Muscle of leg (tissue), 11 donors: ENCODE data around the gene STRBP. TPM values are rescaled to one million over a fixed set of nuclear protein-coding genes. Genes with fewer than 3 reads are reported as not detected.
A peak's percentile ranks its signal among the peaks of the same experiment; 100 is the strongest.

Experiments used
- DNase-seq: peaks from one replicate; pipeline ENCODE4 v3.0.0; 2013
- H3K27ac ChIP-seq: one replicate; pipeline ENCODE4 v1.5.1; 2013; ENCODE audit warnings: mild to moderate bottlenecking, low read length, control low read depth
- H3K27me3 ChIP-seq: one replicate; pipeline ENCODE4 v1.6.1; 2013; ENCODE audit warnings: low read length; ENCODE audit not compliant: control insufficient read depth, insufficient read depth
- H3K36me3 ChIP-seq: one replicate; pipeline ENCODE4 v1.6.1; 2013; ENCODE audit warnings: low read length; ENCODE audit not compliant: control insufficient read depth, insufficient read depth
- H3K4me1 ChIP-seq: one replicate; pipeline ENCODE4 v1.6.1; 2013; ENCODE audit warnings: low read length; ENCODE audit not compliant: control insufficient read depth, insufficient read depth
- H3K4me3 ChIP-seq: one replicate; pipeline ENCODE4 v1.5.1; 2013; ENCODE audit warnings: low read length, control low read depth
- H3K9me3 ChIP-seq: replicated peaks from 2 replicates; pipeline ENCODE4 v1.6.1; 2013; ENCODE audit warnings: low read depth, low read length; ENCODE audit not compliant: control insufficient read depth
- WGBS: methylation state at CpG from one replicate; pipeline ENCODE4 v1.1.5; 2013; ENCODE audit warnings: missing lambda C conversion rate; ENCODE audit not compliant: insufficient coverage; 5-methylcytosine and 5-hydroxymethylcytosine counted together
- polyA plus RNA-seq, 8 donors: library from polyadenylated mRNA; unstranded; fragments of 120-200 nt; gene quantifications; one replicate each; pipeline versions ENCODE4 v1.2.1 to v1.2.3, GENCODE V29; 2013; ENCODE audit warnings: inconsistent platforms in 1 of 8, low replicate concordance in 1 of 8; ENCODE audit not compliant: insufficient read length in 8 of 8, insufficient read depth in 1 of 8
- total RNA-seq: library from RNA; stranded (reverse); fragments of 120-200 nt; gene quantifications from one replicate; pipeline ENCODE4 v1.2.4, GENCODE V29; 2013

Gene STRBP
- total and polyA plus RNA-seq, 9 donors, result 8.2 to 14.3 (median 9.4) TPM

DNA sequence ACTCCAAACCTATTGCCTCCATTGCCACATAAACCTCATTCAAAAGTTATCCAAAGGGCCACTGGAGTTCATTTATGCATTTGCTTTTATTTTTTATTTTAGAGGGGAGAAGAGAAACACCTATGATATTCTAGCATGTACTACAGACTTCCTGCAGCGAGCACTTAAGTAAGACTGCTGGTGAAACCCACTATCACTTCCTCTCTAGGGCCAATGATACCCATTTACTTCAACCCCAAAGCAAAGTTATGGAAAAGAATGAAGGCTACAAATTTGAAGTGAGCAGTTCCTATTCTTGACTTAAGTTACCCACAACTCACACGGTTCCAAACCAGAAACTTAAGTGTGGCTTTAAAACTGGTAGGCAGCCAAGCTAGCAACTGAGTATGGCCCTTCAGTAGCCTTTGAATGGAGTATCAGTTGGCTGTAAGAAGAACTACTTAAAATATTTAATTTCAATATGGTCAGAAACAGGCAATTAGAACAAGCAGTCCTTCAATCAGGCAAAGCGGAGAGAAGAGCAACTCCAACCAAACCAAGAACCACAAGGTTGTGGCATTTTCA lies 140.8 kb downstream of the STRBP start:
- Histone ChIP-seq H3K4me1 (no peaks in the 10 kb centered on the region), H3K36me3 (peaks cover 4% of the 10 kb centered on the region), H3K27ac (no peak overlapping the region), H3K4me3 (no peak overlapping the region), H3K27me3 (no peaks in the 10 kb centered on the region), H3K9me3 (no peaks in the 10 kb centered on the region)
- no CpG with 5 or more reads among the region's 3 CpGs for WGBS
- no peak for DNase-seq

DNA sequence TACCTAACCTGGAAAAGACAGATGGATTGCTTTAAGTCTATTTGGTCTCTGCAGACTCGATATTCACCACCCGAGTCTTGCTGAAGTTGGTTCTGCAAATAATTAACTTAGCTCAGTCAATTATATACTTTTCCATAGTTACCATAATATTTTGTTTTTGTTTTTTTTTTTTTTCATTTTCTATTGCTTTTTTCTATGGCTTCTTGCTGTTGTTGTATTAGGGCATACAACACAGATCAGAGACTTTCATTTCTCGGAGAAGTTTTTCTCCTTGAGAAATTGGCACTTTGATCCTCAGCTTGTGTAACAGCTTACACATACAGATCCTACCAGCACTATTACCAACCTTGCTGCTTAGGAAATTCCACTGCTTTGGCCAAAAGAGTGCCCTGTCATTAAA lies 146.9 kb downstream of the STRBP start:
- Histone ChIP-seq H3K9me3 (no peaks in the 10 kb centered on the region), H3K36me3 (no peaks in the 10 kb centered on the region), H3K27me3 (no peaks in the 10 kb centered on the region), H3K4me3 (no peak overlapping the region), H3K4me1 (peaks cover 4% of the 10 kb centered on the region), H3K27ac (no peak overlapping the region)
- no CpG with 5 or more reads among the region's 3 CpGs for WGBS
- no peak for DNase-seq

DNA sequence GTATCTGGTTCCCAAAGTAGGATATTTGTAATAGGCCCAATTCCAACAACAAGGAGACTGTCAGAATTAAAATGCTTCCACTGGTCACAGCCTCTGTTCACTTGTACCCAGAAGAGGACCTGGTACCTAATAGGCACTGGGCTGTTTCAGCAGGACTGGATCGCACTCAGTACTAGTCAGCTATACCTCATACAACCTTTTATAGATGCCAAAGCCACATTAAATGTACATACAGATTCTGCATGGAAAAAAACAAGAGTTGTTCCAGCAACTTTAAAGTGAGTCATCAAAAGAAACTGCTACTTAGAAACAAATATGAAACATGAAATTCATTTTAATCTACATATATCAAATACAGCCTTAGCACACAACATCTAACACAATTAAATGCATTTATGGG lies 147.4 kb downstream of the STRBP start:
- H3K27me3 ChIP-seq, result no peaks in the 10 kb centered on the region
- 63% methylated on average over 1 of the region's 1 CpG for WGBS
- DNase-seq, result peak; percentile 65
- H3K9me3 ChIP-seq, result no peaks in the 10 kb centered on the region
- H3K4me1 ChIP-seq, result peaks cover 9% of the 10 kb centered on the region
- no peaks in the 10 kb centered on the region for H3K36me3 ChIP-seq
- H3K27ac ChIP-seq, result no peak overlapping the region
- no peak overlapping the region for H3K4me3 ChIP-seq

DNA sequence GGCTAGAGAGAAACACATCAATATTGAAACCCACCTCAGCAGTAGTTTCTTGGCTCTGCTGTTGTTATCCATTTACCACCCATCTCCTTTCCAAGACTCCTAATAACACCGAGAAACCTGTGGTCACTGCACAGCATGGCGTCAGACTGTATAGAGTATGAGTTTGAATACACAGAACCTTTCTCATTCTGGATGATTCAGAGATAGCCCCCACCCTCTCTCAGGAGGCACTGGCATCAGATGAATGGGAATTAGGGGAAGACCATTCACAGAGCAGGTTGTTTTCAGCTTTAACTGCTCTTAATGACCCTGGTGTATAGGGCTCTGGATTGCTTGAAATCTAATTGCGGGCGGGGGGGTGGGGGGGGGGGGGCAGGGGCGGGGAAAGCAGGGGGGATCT lies 148.3 kb downstream of the STRBP start:
- H3K4me3 ChIP-seq, result no peak overlapping the region
- peaks cover 12% of the 10 kb centered on the region for H3K4me1 ChIP-seq
- no CpG with 5 or more reads among the region's 5 CpGs for WGBS
- no peak overlapping the region for H3K27ac ChIP-seq
- no peaks in the 10 kb centered on the region for H3K27me3 ChIP-seq
- DNase-seq, result no peak
- peaks cover 4% of the 10 kb centered on the region for H3K36me3 ChIP-seq
- no peaks in the 10 kb centered on the region for H3K9me3 ChIP-seq

DNA sequence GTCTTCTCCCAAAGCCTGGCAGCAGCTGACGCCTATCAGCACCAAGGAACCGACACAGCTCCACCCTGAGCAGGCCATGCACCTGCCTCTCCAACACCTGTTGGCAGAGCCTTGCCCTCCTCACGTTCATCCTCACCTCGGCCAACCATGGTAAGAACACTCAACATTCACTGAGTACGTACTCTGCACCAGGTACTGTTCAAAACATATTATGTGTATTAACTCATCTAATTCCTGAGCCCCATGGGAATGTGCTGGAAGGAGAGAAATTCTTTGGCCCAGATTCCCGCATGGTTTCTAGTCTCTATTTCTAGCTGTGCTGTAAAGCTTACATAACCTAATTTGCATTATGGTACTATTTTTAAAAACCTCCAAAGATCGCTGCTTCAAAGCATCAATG lies 148.8 kb downstream of the STRBP start:
- H3K36me3 ChIP-seq, result peaks cover 4% of the 10 kb centered on the region
- no peak overlapping the region for H3K4me3 ChIP-seq
- no peak overlapping the region for H3K27ac ChIP-seq
- peak; percentile 64 for DNase-seq
- H3K27me3 ChIP-seq, result no peaks in the 10 kb centered on the region
- peaks cover 12% of the 10 kb centered on the region for H3K4me1 ChIP-seq
- 59% methylated on average over 2 of the region's 7 CpGs for WGBS
- H3K9me3 ChIP-seq, result no peaks in the 10 kb centered on the region

DNA sequence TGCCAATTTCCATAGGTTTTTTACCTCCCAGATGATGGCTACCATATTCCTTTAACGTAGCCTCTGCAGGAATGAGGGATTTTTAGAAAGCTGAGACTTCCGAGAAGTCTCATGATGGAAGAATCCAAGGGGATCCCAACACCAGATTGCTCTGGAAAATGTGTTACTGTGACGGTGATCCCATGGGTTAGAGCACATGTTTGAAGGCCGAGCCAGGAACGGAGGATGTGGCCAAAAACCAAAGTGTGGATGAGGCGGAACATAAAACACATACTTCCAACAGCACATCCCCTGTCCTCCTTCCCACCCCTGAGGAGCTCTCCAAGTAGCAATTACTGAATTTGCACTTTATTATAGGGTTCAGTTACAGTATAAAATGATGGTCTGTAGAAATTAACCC lies 152.3 kb downstream of the STRBP start:
- Histone ChIP-seq H3K36me3 (peaks cover 8% of the 10 kb centered on the region), H3K9me3 (no peaks in the 10 kb centered on the region), H3K4me1 (peaks cover 23% of the 10 kb centered on the region), H3K27me3 (no peaks in the 10 kb centered on the region), H3K4me3 (no peak overlapping the region), H3K27ac (no peak overlapping the region)
- WGBS, result no CpG with 5 or more reads among the region's 6 CpGs
- DNase-seq, result peak; percentile 65

DNA sequence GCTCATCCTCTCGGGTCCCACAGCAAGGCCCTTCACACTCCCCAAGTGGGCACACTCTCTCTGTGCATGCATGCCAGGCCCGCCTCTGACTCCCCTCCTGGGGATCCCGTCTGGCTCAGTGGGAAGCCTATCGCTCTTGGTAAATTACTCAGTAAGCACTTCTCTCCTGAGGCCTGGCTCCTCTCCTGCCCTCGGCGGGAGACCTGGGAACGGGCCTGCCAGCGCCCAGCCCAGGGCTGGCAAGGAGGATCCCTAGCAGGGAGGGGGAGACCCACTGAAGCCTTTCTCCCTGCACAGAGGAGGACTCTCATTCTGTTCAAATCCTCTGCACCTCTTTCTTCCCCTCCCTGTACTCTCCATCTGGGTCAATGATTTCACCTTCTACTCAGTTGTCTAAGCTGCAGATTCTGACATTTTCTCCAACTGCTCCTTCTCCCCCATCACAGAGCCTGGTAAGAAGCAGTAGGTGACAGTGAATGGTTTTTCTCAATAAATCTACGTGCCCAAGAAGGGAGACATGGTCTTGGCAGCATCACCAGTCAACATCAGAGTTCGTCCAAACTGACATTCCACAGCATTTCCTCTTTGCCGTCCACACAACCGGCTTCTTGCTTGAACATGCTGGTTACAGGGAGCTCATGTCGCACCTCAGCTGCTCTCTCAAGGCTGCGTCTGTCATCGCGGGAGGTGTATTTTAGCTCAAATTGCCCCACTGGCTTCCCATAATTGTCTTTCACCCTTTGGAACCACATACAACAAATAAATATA lies 153.1 kb downstream of the STRBP start:
- H3K27ac ChIP-seq, result no peak overlapping the region
- no peak for DNase-seq
- H3K36me3 ChIP-seq, result peaks cover 14% of the 10 kb centered on the region
- H3K4me3 ChIP-seq, result no peak overlapping the region
- H3K4me1 ChIP-seq, result peaks cover 23% of the 10 kb centered on the region
- no peaks in the 10 kb centered on the region for H3K9me3 ChIP-seq
- WGBS, result 81% methylated on average over 11 of the region's 16 CpGs
- H3K27me3 ChIP-seq, result no peaks in the 10 kb centered on the region

DNA sequence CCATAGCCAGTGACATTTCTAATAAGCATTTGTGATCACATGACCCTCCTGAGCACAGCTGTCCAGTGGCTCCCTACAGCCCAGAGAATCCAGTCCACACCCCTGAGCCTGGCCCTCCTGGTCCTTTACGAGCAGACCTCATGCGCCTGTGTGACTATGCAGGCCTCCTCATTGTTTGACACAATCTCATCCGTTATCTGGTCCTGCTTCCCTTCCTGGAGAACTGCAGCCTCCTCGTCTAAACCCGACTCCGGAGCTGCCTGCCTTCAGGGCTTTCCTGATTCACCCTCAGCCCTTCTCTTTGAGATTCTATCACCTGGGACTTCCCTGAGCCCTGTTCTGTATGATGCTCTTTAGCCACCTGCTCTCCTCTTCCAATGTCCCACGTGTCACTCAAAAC lies 155.2 kb downstream of the STRBP start:
- Histone ChIP-seq H3K27ac (no peak overlapping the region), H3K27me3 (no peaks in the 10 kb centered on the region), H3K9me3 (no peaks in the 10 kb centered on the region), H3K36me3 (peaks cover 29% of the 10 kb centered on the region), H3K4me3 (no peak overlapping the region), H3K4me1 (peaks cover 23% of the 10 kb centered on the region)
- WGBS, result 70% methylated on average over 7 of the region's 7 CpGs
- DNase-seq, result no peak

DNA sequence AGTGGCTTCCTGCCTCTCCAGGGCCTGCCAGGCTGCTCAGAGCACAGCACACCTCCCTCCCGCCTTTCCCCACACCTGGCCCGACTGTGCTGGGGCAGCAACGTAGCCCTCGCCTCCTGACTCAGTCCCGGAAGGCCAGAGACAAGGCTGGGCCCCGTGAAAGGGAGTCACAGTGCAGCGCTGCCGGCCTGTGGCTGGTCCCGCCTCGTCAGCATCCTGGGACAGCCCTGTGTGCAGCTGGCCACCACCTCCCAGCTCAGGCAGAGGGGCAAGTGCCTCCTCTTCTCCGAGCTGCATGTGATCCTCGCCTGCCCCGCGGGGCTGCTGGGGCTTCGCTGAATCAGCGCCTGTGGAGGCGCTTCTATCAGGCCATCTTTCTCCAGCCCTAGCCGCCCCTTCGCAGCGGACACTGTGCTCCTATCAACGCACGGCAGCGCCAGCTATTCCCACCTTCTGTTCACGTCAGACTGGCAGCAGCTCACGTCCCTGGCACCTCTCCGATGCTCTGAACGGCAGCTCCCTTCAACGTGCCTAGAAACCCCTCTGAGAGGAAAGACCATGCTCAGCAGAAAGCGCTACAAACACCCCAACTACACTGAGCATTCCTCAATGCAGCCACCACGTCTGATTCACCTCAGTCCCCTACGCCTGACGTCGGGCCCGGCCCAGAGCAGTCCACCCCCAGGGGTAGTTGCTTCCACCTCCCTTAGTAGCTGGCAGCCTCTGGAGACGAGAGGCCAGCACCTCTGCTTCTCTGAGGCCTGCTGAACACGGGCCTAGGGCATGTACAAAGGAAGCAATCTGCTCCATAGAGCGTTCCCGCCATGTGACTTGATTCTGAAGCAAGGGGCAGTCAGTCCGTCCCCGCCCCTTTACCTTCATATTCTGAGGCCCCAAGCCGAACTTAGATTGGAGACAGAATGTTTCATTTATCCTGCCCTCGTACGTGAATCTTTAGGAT lies 156.1 kb downstream of the STRBP start:
- Histone ChIP-seq H3K27me3 (no peaks in the 10 kb centered on the region), H3K9me3 (no peaks in the 10 kb centered on the region), H3K4me3 (no peak overlapping the region), H3K36me3 (peaks cover 38% of the 10 kb centered on the region), H3K4me1 (peaks cover 21% of the 10 kb centered on the region), H3K27ac (no peak overlapping the region)
- DNase-seq, result no peak
- WGBS, result 57% methylated on average over 38 of the region's 43 CpGs

DNA sequence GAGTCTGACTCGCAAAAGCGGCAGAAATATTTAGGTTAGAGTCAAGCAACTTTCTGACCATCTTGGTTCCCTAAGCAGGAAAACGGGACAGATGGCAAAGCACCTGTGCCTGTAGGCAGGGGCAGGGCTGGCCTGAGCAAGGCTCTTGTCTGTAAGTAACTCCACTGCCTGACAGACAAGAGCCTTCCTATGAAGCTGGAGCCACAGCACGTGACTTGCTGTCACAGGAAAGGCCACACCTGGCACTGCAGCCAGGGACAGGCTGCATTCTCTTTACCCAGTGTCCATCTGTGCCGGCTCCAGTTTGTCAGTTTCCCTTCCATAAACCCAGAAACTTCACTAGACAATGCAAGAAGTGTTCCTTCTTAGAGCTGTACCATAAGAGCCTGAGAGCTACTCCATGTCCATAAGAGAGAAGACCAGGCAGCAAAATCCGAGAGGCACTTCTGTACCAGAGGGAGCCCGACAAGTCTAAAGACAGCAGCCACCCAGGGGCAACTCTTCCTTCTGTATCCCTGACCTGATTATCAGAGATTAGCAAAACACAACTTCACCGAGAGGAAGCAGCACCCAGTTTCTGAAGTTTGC lies 156.9 kb downstream of the STRBP start:
- H3K4me3 ChIP-seq, result no peak overlapping the region
- H3K9me3 ChIP-seq, result no peaks in the 10 kb centered on the region
- peaks cover 44% of the 10 kb centered on the region for H3K36me3 ChIP-seq
- H3K4me1 ChIP-seq, result peaks cover 20% of the 10 kb centered on the region
- no peaks in the 10 kb centered on the region for H3K27me3 ChIP-seq
- DNase-seq, result no peak
- WGBS, result 60% methylated on average over 8 of the region's 8 CpGs
- H3K27ac ChIP-seq, result no peak overlapping the region
